Pancreas (tissue), 10 donors: ENCODE data around the gene NEU2. TPM values are rescaled to one million over a fixed set of nuclear protein-coding genes. Genes with fewer than 3 reads are reported as not detected.

ENCODE experiments used
- ATAC-seq, 4 donors: fragments of 200-7000 bp; cut with Tn5 transposase; one replicate each; pipeline versions ENCODE4 v1.8.0 to v1.9.1; 2020; ENCODE audit warnings: mild to moderate bottlenecking in 4 of 4, moderate library complexity in 4 of 4
- DNase-seq, 6 donors: peaks; one replicate each; pipeline ENCODE4 v3.0.0-alpha.2; 2020
- FAIRE-seq: peaks from 2 replicates; lab custom pipeline; 2012; peaks lifted over from hg19 to GRCh38; lab: Jason Lieb, UNC
- H3K27ac ChIP-seq, 4 donors: fragments of 200-600 bp; sonication (generic); 1 replicate in 3 of 4; 2 replicates in 1 of 4; pipeline versions ENCODE4 v1.5.0 to v1.8.0; 2020
- H3K27me3 ChIP-seq, 4 donors: fragments of 200-600 bp; one replicate each; pipeline ENCODE4 v1.8.0; 2021
- H3K36me3 ChIP-seq, 3 donors: fragments of 200-600 bp; sonication (generic) in 1 of 3; one replicate each; pipeline versions ENCODE4 v1.5.0 to v1.8.0; 2020 to 2021
- H3K4me1 ChIP-seq, 3 donors: fragments of 200-600 bp; one replicate each; pipeline ENCODE4 v1.8.0; 2021
- H3K4me3 ChIP-seq, 4 donors: fragments of 200-600 bp; sonication (generic) in 2 of 4; one replicate each; pipeline versions ENCODE4 v1.5.0 to v1.8.0; 2020 to 2021
- H3K9me3 ChIP-seq, 4 donors: fragments of 200-600 bp; one replicate each; pipeline ENCODE4 v1.8.0; 2021
- WGBS, 2 donors: extraction: QIAGEN DNeasy Blood & Tissue Kit; methylation state at CpG; one replicate each; pipeline ENCODE4 v1.1.7; 2013; 5-methylcytosine and 5-hydroxymethylcytosine counted together
- intact Hi-C, 3 donors: fragments of 100-400 bp; cut with DNase I; formaldehyde crosslinking; loops; one replicate each; pipeline versions ENCODE4 v1.11.1 to v1.14.2; 2022
- polyA plus RNA-seq, 2 donors: library from polyadenylated mRNA; stranded (reverse); fragments of 200-250 nt; gene quantifications; one replicate each; pipeline ENCODE4 v1.2.3, GENCODE V29; 2013
- total RNA-seq, 6 donors: library from RNA; stranded (reverse); fragmentation: NEBNext Ultra II Directional in 4 of 6; extraction: Animal tissue kit (Norgen Biotek cat#: 25700) in 4 of 6; gene quantifications; one replicate each; pipeline versions ENCODE4 v1.2.1 to v1.2.4, GENCODE V29; 2021 to 2023
- TF ChIP-seq, protein P1 (sequence below), 4 donors: fragments of 200-600 bp; sonication (generic) in 3 of 4; IDR thresholded peaks; one replicate each; pipeline versions ENCODE4 v1.5.0 to v1.8.0; 2021; ENCODE audit warnings: antibody characterized with exemption in 4 of 4
- donor health status: healthy with polysubstance abuse.
- donor health status: DM: no; HTN: no; CAD: no; lungs with moderate emphysema.
- donor health status: DM: no; HTN: no; CAD: no.
- donor health status: control.
- donor health status: control.
- donor health status: Bipolar disorder and iron deficiency.
- donor health status: DM: yes; HTN: yes; CAD: no.
- donor health status: DM: no; HTN: no; CAD: no.
- donor health status: DM: no; HTN: no; CAD: no.
- donor health status: DM: yes; HTN: yes; CAD: no.

The NEU2 gene
- total and polyA plus RNA-seq, 8 donors: not detected

DNA sequence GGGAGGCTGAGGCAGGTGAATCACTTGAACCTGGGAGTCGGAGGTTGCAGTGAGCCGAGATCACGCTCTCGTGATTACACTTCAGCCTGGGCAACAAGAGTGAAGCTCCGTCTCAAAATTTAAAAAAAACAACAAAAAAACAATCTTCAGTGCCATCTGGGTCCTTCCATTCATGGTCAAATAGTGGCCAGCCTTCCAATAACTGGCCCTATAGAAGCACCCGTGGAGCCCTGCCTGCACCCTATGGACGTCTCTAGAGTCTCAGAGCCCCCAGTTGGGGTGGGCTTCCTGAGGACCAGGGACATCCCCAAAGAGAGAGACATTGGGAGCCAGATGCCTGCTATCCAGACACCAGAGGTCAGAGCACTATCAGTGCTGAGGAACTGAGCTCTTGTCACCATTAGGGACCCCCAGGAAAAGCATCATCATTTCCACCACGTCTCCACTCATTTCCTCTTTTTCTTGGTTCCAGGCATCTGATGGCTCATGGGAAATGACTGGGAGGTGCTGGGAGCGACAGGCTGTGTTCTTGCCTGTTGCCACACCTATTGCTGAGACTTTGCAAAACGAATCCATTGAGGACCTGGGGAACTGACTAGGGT lies 9.4 kb downstream of the NEU2 start:
- intact Hi-C loops: loop anchor here in 1 of 3 donors (10.0 kb wide), 1 partner anchor 167 kb away; the partner anchor contains the start of gene SNORC
- Histone ChIP-seq H3K9me3 (no peaks in the 10 kb centered on the region), H3K27me3 (no peaks in the 10 kb centered on the region), H3K36me3 (no peaks in the 10 kb centered on the region), H3K4me1 (no peaks in the 10 kb centered on the region), H3K4me3 (no peak overlapping the region), H3K27ac (no peak overlapping the region)
- TF ChIP-seq, protein P1, sequence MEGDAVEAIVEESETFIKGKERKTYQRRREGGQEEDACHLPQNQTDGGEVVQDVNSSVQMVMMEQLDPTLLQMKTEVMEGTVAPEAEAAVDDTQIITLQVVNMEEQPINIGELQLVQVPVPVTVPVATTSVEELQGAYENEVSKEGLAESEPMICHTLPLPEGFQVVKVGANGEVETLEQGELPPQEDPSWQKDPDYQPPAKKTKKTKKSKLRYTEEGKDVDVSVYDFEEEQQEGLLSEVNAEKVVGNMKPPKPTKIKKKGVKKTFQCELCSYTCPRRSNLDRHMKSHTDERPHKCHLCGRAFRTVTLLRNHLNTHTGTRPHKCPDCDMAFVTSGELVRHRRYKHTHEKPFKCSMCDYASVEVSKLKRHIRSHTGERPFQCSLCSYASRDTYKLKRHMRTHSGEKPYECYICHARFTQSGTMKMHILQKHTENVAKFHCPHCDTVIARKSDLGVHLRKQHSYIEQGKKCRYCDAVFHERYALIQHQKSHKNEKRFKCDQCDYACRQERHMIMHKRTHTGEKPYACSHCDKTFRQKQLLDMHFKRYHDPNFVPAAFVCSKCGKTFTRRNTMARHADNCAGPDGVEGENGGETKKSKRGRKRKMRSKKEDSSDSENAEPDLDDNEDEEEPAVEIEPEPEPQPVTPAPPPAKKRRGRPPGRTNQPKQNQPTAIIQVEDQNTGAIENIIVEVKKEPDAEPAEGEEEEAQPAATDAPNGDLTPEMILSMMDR (IDR thresholded peaks at IDR 0.05): no peak
- no peak for FAIRE-seq
- no peak for ATAC-seq
- no peak for DNase-seq
- WGBS, 2 donors: 63 to 71% methylated on average over 10 of the region's 10 CpGs

DNA sequence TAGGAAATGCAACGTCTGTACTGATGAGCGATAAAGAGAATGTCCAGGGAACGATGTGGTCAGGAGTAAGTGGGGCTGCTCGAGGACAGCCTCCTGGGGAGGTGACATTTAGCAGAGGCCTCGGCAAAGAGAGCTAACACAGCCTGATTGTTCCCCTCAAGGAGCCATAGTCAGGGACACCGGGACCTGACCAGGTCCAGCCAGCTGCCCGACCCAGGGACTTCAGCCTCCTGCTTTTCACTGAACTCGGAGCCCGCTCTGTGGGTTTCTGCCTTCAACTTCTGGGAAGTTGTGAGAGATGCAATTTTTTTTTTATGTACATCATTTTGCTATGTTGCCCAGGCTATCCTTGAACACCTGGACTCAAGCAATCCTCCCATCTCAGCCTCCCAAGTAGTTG lies 10.1 kb downstream of the NEU2 start:
- H3K4me1 ChIP-seq: no peaks in the 10 kb centered on the region
- no peaks in the 10 kb centered on the region for H3K9me3 ChIP-seq
- 73 to 82% methylated on average over 9 of the region's 9 CpGs for WGBS, 2 donors
- no peak overlapping the region for H3K27ac ChIP-seq
- no peaks in the 10 kb centered on the region for H3K27me3 ChIP-seq
- H3K4me3 ChIP-seq: no peak overlapping the region
- intact Hi-C loops: loop anchor here in 1 of 3 donors (10.0 kb wide), 1 partner anchor 168 kb away; the partner anchor contains the start of gene SNORC
- TF ChIP-seq, protein P1 (IDR thresholded peaks at IDR 0.05): no peak
- FAIRE-seq (no peak), DNase-seq (peak in 1 of 6 donors; percentile 22), ATAC-seq (no peak)
- no peaks in the 10 kb centered on the region for H3K36me3 ChIP-seq

DNA sequence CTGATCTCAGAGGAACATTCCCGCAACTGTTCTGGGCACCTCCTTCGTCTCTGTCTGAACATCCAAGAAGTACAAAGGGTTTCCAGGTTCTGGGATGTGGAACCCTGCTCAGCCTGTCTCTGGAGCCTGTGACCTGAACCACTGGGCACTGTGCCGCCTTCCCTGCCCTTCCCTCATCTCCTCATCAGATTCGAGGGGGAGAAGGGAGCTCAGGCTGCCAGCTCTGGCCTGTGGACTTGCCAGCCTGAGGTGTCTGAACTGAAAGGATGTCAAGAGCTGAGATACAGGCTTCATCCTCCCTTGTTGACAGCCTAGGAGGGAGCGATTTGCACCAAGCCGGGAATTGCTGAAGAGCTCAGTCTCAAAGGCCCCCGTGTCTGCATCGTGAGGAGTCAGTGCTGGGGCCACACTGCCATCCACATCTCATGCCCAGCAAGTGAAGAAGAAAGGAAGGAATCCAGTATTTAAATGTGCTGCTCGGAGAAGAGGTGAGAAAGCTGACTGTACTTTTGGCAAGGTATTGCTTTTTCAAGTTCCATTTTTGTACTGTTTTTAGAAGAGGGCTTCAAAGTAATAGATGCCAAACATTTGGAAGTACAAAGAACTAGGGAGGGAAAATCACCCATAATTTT lies 12.6 kb downstream of the NEU2 start:
- 75 to 76% methylated on average over 9 of the region's 9 CpGs for WGBS, 2 donors
- FAIRE-seq: no peak
- intact Hi-C loops: loop anchor here in 1 of 3 donors (10.0 kb wide), 1 partner anchor 170 kb away; the partner anchor contains the start of gene SNORC
- Histone ChIP-seq H3K4me3 (no peak overlapping the region), H3K4me1 (no peaks in the 10 kb centered on the region), H3K36me3 (no peaks in the 10 kb centered on the region), H3K9me3 (no peaks in the 10 kb centered on the region), H3K27me3 (no peaks in the 10 kb centered on the region), H3K27ac (no peak overlapping the region)
- peak in 1 of 6 donors; percentile 24 for DNase-seq
- no peak for ATAC-seq
- TF ChIP-seq, protein P1 (IDR thresholded peaks at IDR 0.05): no peak

DNA sequence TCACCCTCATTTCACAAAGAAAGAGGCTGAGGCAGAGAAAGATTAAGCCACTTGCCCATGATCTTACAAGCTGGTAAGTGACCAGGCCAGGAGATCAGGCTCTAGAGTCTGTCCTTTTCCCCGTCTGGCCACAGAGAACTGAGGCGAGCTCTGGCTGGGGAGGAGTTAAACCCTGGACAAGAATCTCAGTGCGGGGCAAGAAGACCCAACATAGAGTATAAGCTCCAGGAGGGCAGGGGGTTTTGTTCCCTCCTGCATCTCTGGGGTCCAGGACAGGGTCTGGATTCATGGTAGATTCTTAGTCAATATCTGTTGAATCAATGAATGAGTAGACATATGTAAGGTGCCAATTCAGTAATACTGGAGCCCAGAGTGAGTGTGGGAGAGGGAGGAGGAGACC lies 14.7 kb downstream of the NEU2 start:
- Histone ChIP-seq H3K27ac (no peak overlapping the region), H3K27me3 (no peaks in the 10 kb centered on the region), H3K9me3 (no peaks in the 10 kb centered on the region), H3K36me3 (no peaks in the 10 kb centered on the region), H3K4me3 (no peak overlapping the region), H3K4me1 (no peaks in the 10 kb centered on the region)
- 89 to 94% methylated on average over 3 of the region's 3 CpGs for WGBS, 2 donors
- TF ChIP-seq, protein P1 (IDR thresholded peaks at IDR 0.05): no peak
- FAIRE-seq: no peak
- intact Hi-C loops: loop anchor here in 1 of 3 donors (10.0 kb wide), 1 partner anchor 172 kb away; the partner anchor contains the start of gene SNORC
- no peak for ATAC-seq
- no peak for DNase-seq
